Transverse colon (tissue), 4 donors: ENCODE data around the gene GABBR2. TPM values are rescaled to one million over a fixed set of nuclear protein-coding genes. Genes with fewer than 3 reads are reported as not detected.

Experiments used
- DNase-seq: peaks from one replicate; pipeline ENCODE4 v3.0.0-alpha.2; 2019
- H3K27ac ChIP-seq, 4 donors: fragments of 200-600 bp; sonication (generic); 2 replicates each; pipeline ENCODE4 v1.5.1; 2016 to 2018; ENCODE audit warnings: inconsistent platforms in 4 of 4
- H3K27me3 ChIP-seq: fragments of 200-600 bp; sonication (generic); 2 replicates; pipeline ENCODE4 v1.5.1; 2017; ENCODE audit warnings: inconsistent platforms
- H3K36me3 ChIP-seq, 4 donors: fragments of 200-600 bp; sonication (generic); 2 replicates each; pipeline ENCODE4 v1.5.1; 2017 to 2019; ENCODE audit warnings: inconsistent platforms in 4 of 4
- H3K4me1 ChIP-seq, 4 donors: fragments of 200-600 bp; sonication (generic); 2 replicates each; pipeline ENCODE4 v1.5.1; 2017 to 2020; ENCODE audit warnings: inconsistent platforms in 4 of 4
- H3K4me3 ChIP-seq, 4 donors: fragments of 200-600 bp; sonication (generic); 1 replicate in 1 of 4; 2 replicates in 3 of 4; pipeline versions ENCODE4 v1.5.1 to v1.6.1; 2017 to 2019; ENCODE audit warnings: inconsistent platforms in 4 of 4
- H3K9me3 ChIP-seq, 2 donors: fragments of 200-600 bp; sonication (generic); 2 replicates each; pipeline ENCODE4 v1.5.1; 2017 to 2019; ENCODE audit warnings: inconsistent platforms in 2 of 2
- EP300 ChIP-seq: sonication (generic); formaldehyde crosslinking; IDR thresholded peaks from one replicate; pipeline ENCODE4 v1.6.1; 2017; ENCODE audit warnings: antibody characterized with exemption, low read depth
- POLR2A ChIP-seq: fragments of 450-650 bp; IDR thresholded peaks from one replicate; pipeline ENCODE4 v1.6.1; 2016; ENCODE audit warnings: antibody characterized with exemption, mild to moderate bottlenecking, moderate library complexity
- POLR2AphosphoS5 ChIP-seq, 3 donors: sonication (generic); formaldehyde crosslinking; IDR thresholded peaks; one replicate each; pipeline ENCODE4 v1.6.1; 2016; ENCODE audit warnings: antibody characterized with exemption in 3 of 3
- WGBS, 2 donors: methylation state at CpG; one replicate each; pipeline ENCODE4 v1.1.5; 2018; ENCODE audit warnings: low coverage in 1 of 2; 5-methylcytosine and 5-hydroxymethylcytosine counted together
- in situ Hi-C, 4 donors: fragments of 200-750 bp; cut with MboI; loops; one replicate each; pipeline versions ENCODE4 v1.15.0 to v1.15.1; 2017; ENCODE audit warnings: low sequenced_read_pairs in 3 of 4, low pct_ligation_motif_present in 1 of 4, low pct_unique_long_range_greater_than_20kb in 1 of 4
- intact Hi-C: fragments of 100-400 bp; cut with DNase I; formaldehyde crosslinking; loops from one replicate; pipeline ENCODE4 v1.15.1; 2023; ENCODE audit warnings: low total_unique reads
- total RNA-seq, 4 donors: library from RNA; depleted of rRNA; stranded (reverse); fragments of >200 nt; gene quantifications; one replicate each; pipeline ENCODE4 v1.1.0, GENCODE V29; 2016
- TF ChIP-seq, protein P1 (sequence below), 5 experiments: fragments of 200-600 bp in 3 of 5; fragments of 450-650 bp in 2 of 5; sonication (generic) in 3 of 5; IDR thresholded peaks; 1 replicate in 2 of 5; 2 replicates in 3 of 5; pipeline ENCODE4 v1.5.1; 2016 to 2017; ENCODE audit warnings: antibody characterized with exemption in 5 of 5, inconsistent platforms in 3 of 5, mild to moderate bottlenecking in 2 of 5, moderate library complexity in 1 of 5

The GABBR2 gene
- total RNA-seq, 4 donors from 2014 or later, result not detected

DNA sequence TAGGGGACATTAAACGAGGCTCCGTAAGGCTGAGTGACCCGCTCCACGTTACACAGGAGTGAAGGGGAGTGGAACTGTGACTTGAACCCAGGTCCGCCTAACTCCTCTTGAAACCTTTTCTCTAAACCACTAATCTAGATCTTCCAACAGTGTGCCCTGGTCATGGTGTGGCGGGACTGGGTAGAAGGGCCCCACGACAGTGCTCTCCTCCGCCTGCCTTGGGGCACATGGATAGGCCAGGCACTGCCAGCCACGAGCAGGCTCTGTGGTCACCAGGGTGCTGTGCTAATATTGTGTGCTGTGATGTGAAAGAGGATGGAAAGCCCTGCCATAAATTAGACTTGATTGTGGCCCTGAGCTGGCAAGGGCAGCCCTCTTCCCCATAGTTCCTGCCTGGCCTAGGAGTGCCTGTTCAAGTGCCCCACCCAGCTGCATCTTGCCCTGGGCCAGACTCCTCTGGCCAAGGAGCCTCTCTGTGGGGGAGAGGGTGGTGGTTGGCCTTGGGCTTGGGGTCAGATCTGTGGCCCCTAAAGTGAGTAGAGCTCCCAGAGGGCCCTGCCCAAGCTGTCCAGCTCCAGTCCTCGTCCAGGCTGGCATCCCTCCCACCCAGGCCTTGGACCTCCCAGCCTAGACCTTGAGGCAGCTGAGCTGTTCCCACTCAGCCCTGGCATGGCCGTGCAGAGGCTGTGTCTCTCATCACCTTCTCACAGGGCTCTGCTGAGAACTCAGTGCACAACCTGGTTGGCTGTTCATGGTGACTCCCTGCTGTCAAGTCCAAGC lies 385.5 kb downstream of the GABBR2 start:
- no peak for DNase-seq
- Histone ChIP-seq H3K27ac (no peak overlapping the region), H3K4me3 (no peak overlapping the region), H3K9me3 (no peaks in the 10 kb centered on the region), H3K36me3 (no peaks in the 10 kb centered on the region), H3K27me3 (no peaks in the 10 kb centered on the region), H3K4me1 (no peaks in the 10 kb centered on the region)
- no peak for TF ChIP-seq EP300
- no peak for TF ChIP-seq POLR2A
- TF ChIP-seq, protein P1, sequence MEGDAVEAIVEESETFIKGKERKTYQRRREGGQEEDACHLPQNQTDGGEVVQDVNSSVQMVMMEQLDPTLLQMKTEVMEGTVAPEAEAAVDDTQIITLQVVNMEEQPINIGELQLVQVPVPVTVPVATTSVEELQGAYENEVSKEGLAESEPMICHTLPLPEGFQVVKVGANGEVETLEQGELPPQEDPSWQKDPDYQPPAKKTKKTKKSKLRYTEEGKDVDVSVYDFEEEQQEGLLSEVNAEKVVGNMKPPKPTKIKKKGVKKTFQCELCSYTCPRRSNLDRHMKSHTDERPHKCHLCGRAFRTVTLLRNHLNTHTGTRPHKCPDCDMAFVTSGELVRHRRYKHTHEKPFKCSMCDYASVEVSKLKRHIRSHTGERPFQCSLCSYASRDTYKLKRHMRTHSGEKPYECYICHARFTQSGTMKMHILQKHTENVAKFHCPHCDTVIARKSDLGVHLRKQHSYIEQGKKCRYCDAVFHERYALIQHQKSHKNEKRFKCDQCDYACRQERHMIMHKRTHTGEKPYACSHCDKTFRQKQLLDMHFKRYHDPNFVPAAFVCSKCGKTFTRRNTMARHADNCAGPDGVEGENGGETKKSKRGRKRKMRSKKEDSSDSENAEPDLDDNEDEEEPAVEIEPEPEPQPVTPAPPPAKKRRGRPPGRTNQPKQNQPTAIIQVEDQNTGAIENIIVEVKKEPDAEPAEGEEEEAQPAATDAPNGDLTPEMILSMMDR (IDR thresholded peaks at IDR 0.05), result no peak
- intact Hi-C loops (no loop called here), in situ Hi-C loops (loop anchor here in 3 of 4 donors (10.0 to 25.0 kb wide), 3 partner anchors 364 to 464 kb away; partner anchors contain the start of gene ANKS6 (in 1 of the 3))
- 91% methylated on average over 11 of the region's 11 CpGs; no CpG with 5 or more reads in 1 of the 2 donors for WGBS, 2 donors

- no peaks in the 10 kb centered on the region for H3K9me3 ChIP-seq
- no peaks in the 10 kb centered on the region for H3K27me3 ChIP-seq
- intact Hi-C loops (no loop called here), in situ Hi-C loops (loop anchor here in 3 of 4 donors (10.0 to 25.0 kb wide), 3 partner anchors 366 to 466 kb away; partner anchors contain the start of gene ANKS6 (in 1 of the 3))
- TF ChIP-seq EP300 (no peak), POLR2AphosphoS5 (IDR thresholded peaks at IDR 0.05) (no peak)
- TF ChIP-seq, protein P1 (IDR thresholded peaks at IDR 0.05), result no peak
- H3K4me3 ChIP-seq, result no peak overlapping the region
- H3K27ac ChIP-seq, result no peak overlapping the region
- H3K36me3 ChIP-seq, result no peaks in the 10 kb centered on the region
- no peaks in the 10 kb centered on the region for H3K4me1 ChIP-seq
- 79% methylated on average over 4 of the region's 4 CpGs; no CpG with 5 or more reads in 1 of the 2 donors for WGBS, 2 donors
- DNase-seq, result no peak
Observed at GRCh38 chr9:98321269-98321668, 387.5 kb downstream of the GABBR2 start.

- WGBS, 2 donors, result 66% methylated on average over 5 of the region's 5 CpGs; no CpG with 5 or more reads in 1 of the 2 donors
- H3K27me3 ChIP-seq, result no peaks in the 10 kb centered on the region
- in situ Hi-C loops, result loop anchor here in 3 of 4 donors (10.0 to 25.0 kb wide), 3 partner anchors 368 to 468 kb away; partner anchors contain the start of gene ANKS6 (in 1 of the 3)
- H3K27ac ChIP-seq, result no peak overlapping the region
- intact Hi-C loops, result loop anchor here (10.0 kb wide), 1 partner anchor 456 kb away; no protein-coding TSS in a partner anchor
- TF ChIP-seq, protein P1 (IDR thresholded peaks at IDR 0.05), result no peak
- no peak for TF ChIP-seq POLR2AphosphoS5 (IDR thresholded peaks at IDR 0.05)
- TF ChIP-seq POLR2A, result no peak
- no peak for TF ChIP-seq EP300
- H3K4me1 ChIP-seq, result no peaks in the 10 kb centered on the region
- H3K36me3 ChIP-seq, result no peaks in the 10 kb centered on the region
- no peak overlapping the region for H3K4me3 ChIP-seq
- no peaks in the 10 kb centered on the region for H3K9me3 ChIP-seq
- no peak for DNase-seq
Observed at GRCh38 chr9:98318834-98319478, 389.8 kb downstream of the GABBR2 start.
